GM12878 (cell line): ENCODE measurements around the gene MTM1.

Experiments used
- CHD1 ChIP-seq: IDR thresholded peaks from 2 replicates; pipeline ENCODE4 v1.6.1; 2012; ENCODE audit warnings: low read depth, low read length, improper control_type of control experiment
- CTCF ChIP-seq, 3 experiments: IDR thresholded peaks in 2 of 3; conservative IDR thresholded peaks in 1 of 3; 2 replicates each; pipeline ENCODE4 v1.5.1; 2011; ENCODE audit warnings: low read depth in 3 of 3, low read length in 3 of 3, mild to moderate bottlenecking in 3 of 3, control low read depth in 2 of 3, moderate library complexity in 2 of 3, inconsistent platforms in 1 of 3, mixed read lengths in 1 of 3; ENCODE audit not compliant: control insufficient read depth in 2 of 3, insufficient read depth in 1 of 3; ENCODE audit errors: extremely low read depth in 1 of 3
- EP300 ChIP-seq, 2 experiments: fragments of 150-350 bp in 1 of 2; IDR thresholded peaks; 2 replicates each; pipeline ENCODE4 v1.6.1; 2011 to 2012; ENCODE audit warnings: low read depth in 2 of 2, low read length in 2 of 2, borderline replicate concordance in 1 of 2, improper control_type of control experiment in 1 of 2, inconsistent platforms in 1 of 2; ENCODE audit not compliant: control insufficient read depth in 1 of 2
- MXI1 ChIP-seq: fragments of 150-350 bp; IDR thresholded peaks from 2 replicates; pipeline ENCODE4 v1.6.1; 2011; ENCODE audit warnings: low read depth, mild to moderate bottlenecking, inconsistent platforms, low read length, improper control_type of control experiment
- NRF1 ChIP-seq: conservative IDR thresholded peaks from 2 replicates; pipeline ENCODE4 v1.6.1; 2011; ENCODE audit warnings: mild to moderate bottlenecking, low read depth, low read length, improper control_type of control experiment
- PKNOX1 ChIP-seq: fragments of 450-650 bp; IDR thresholded peaks from 2 replicates; pipeline ENCODE4 v1.6.1; 2016; ENCODE audit warnings: mild to moderate bottlenecking
- POLR2A ChIP-seq: IDR thresholded peaks from 2 replicates; pipeline ENCODE4 v1.6.1; 2011; ENCODE audit warnings: low read depth, mild to moderate bottlenecking, low read length
- POU2F2 ChIP-seq: IDR thresholded peaks from 3 replicates; pipeline ENCODE4 v1.6.1; 2011; ENCODE audit warnings: low read depth, mild to moderate bottlenecking, low read length, borderline replicate concordance

GRCh38 chrX:150700107-150700506, 131.7 kb downstream of the MTM1 start:
- TF ChIP-seq CHD1 (no peak), EP300 (IDR thresholded peaks at IDR 0.05; ENCODE audit: borderline replicate concordance in 1 of 2, control insufficient read depth in 1 of 2, low read depth in 2 of 2, low read length in 2 of 2) (no peak), CTCF (IDR thresholded peaks at IDR 0.05 in 2 of 3, conservative IDR thresholded peaks at IDR 0.05 in 1 of 3; ENCODE audit: control insufficient read depth in 2 of 3, extremely low read depth in 1 of 3, insufficient read depth in 1 of 3, low read depth in 3 of 3, low read length in 3 of 3) (no peak), POU2F2 (no peak), NRF1 (no peak), POLR2A (no peak), PKNOX1 (no peak), MXI1 (no peak)
